HL-60/S4 (cell line): Measurements from ENCODE around the gene TUT4.

Source experiments
- in situ Hi-C: fragments of 300-500 bp; cut with MboI; formaldehyde crosslinking; loops from 2 replicates; pipeline ENCODE4 v1.14.3; 2022; ENCODE audit warnings: low sequenced_read_pairs

The TUT4 gene

GRCh38 chr1:52476943-52477342 lies 75.9 kb downstream of the TUT4 start:
- in situ Hi-C loops: no loop called here

- in situ Hi-C loops: no loop called here
These were observed 78.1 kb downstream of the TUT4 start for GRCh38 chr1:52474807-52475206.

- in situ Hi-C loops: no loop called here
These were observed 79.9 kb downstream of the TUT4 start for GRCh38 chr1:52473039-52473438.

GRCh38 chr1:52472384-52472783 lies 80.5 kb downstream of the TUT4 start:
- in situ Hi-C loops: no loop called here

GRCh38 chr1:52469108-52469507 lies 83.8 kb downstream of the TUT4 start:
- in situ Hi-C loops: no loop called here

- in situ Hi-C loops: no loop called here
These were observed 89.0 kb downstream of the TUT4 start for GRCh38 chr1:52463891-52464290.

- in situ Hi-C loops: no loop called here
These were observed 91.1 kb downstream of the TUT4 start for GRCh38 chr1:52461821-52462220.

GRCh38 chr1:52460694-52461093 lies 92.2 kb downstream of the TUT4 start:
- in situ Hi-C loops: no loop called here

- in situ Hi-C loops: no loop called here
These were observed 97.2 kb downstream of the TUT4 start for GRCh38 chr1:52455686-52456085.

GRCh38 chr1:52454779-52455178 lies 98.1 kb downstream of the TUT4 start:
- in situ Hi-C loops: no loop called here

- in situ Hi-C loops: no loop called here
These were observed 98.8 kb downstream of the TUT4 start for GRCh38 chr1:52454127-52454526.

- in situ Hi-C loops: no loop called here
These were observed 108.4 kb downstream of the TUT4 start for GRCh38 chr1:52444463-52444862.

GRCh38 chr1:52439976-52440375 lies 112.9 kb downstream of the TUT4 start:
- in situ Hi-C loops: no loop called here

- in situ Hi-C loops: no loop called here
These were observed 116.1 kb downstream of the TUT4 start for GRCh38 chr1:52436817-52437216.

GRCh38 chr1:52435650-52436049 lies 117.2 kb downstream of the TUT4 start:
- in situ Hi-C loops: no loop called here

GRCh38 chr1:52435211-52435610 lies 117.7 kb downstream of the TUT4 start:
- in situ Hi-C loops: no loop called here

GRCh38 chr1:52432807-52433206 lies 120.1 kb downstream of the TUT4 start:
- in situ Hi-C loops: no loop called here

- in situ Hi-C loops: no loop called here
These were observed 125.7 kb downstream of the TUT4 start for GRCh38 chr1:52427152-52427551.

- in situ Hi-C loops: no loop called here
These were observed 126.5 kb downstream of the TUT4 start for GRCh38 chr1:52426371-52426770.

GRCh38 chr1:52424813-52425212 lies 128.1 kb downstream of the TUT4 start:
- in situ Hi-C loops: no loop called here

GRCh38 chr1:52424231-52424636 lies 128.7 kb downstream of the TUT4 start:
- in situ Hi-C loops: no loop called here

GRCh38 chr1:52423771-52424170 lies 129.1 kb downstream of the TUT4 start:
- in situ Hi-C loops: no loop called here

GRCh38 chr1:52423055-52423454 lies 129.8 kb downstream of the TUT4 start:
- in situ Hi-C loops: no loop called here

- in situ Hi-C loops: no loop called here
These were observed 132.2 kb downstream of the TUT4 start for GRCh38 chr1:52420713-52421112.
